GM12872 (cell line): ENCODE measurements around the gene NPAS2.

Experiments used
- TF ChIP-seq, protein P1 (sequence below): IDR thresholded peaks from 3 replicates; pipeline ENCODE4 v1.5.1; 2011; ENCODE audit warnings: low read depth, mild to moderate bottlenecking, low read length, moderate library complexity; ENCODE audit not compliant: insufficient read depth

The NPAS2 gene

DNA sequence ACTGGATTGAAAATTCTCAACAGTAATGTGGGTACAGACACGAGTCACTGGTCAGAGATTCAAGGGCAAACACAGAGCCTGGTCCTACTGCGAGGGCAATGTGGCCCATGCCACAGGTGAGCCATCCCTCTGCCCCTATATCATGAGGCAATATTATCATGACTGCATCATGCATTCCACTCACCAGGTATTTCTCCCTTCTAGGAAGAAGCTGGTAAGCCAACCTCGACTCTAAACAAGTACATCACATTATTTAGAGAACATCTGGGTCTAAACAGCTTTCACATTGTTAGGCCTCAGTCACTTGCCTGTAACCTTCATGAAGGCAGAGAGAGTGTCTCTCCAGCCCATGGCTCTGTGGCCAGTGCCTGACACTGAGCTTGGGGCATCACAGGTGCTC is 167.6 kb downstream of the NPAS2 start:
- TF ChIP-seq, protein P1, sequence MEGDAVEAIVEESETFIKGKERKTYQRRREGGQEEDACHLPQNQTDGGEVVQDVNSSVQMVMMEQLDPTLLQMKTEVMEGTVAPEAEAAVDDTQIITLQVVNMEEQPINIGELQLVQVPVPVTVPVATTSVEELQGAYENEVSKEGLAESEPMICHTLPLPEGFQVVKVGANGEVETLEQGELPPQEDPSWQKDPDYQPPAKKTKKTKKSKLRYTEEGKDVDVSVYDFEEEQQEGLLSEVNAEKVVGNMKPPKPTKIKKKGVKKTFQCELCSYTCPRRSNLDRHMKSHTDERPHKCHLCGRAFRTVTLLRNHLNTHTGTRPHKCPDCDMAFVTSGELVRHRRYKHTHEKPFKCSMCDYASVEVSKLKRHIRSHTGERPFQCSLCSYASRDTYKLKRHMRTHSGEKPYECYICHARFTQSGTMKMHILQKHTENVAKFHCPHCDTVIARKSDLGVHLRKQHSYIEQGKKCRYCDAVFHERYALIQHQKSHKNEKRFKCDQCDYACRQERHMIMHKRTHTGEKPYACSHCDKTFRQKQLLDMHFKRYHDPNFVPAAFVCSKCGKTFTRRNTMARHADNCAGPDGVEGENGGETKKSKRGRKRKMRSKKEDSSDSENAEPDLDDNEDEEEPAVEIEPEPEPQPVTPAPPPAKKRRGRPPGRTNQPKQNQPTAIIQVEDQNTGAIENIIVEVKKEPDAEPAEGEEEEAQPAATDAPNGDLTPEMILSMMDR: no peak

DNA sequence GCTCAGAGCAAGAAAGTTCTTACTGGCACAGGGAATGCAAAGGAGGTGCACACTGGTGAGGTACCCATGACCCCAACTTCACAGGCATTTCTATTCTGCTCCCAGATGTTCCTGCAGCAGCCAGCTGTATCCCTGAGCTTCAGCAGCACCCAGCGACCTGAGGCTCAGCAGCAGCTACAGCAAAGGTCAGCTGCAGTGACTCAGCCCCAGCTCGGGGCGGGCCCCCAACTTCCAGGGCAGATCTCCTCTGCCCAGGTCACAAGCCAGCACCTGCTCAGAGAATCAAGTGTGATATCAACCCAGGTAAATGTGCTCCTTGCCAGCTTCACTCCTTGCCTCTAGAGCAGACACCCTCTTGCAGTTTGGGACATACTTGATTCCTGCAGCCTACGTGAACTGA is 168.0 kb downstream of the NPAS2 start:
- TF ChIP-seq, protein P1: no peak

DNA sequence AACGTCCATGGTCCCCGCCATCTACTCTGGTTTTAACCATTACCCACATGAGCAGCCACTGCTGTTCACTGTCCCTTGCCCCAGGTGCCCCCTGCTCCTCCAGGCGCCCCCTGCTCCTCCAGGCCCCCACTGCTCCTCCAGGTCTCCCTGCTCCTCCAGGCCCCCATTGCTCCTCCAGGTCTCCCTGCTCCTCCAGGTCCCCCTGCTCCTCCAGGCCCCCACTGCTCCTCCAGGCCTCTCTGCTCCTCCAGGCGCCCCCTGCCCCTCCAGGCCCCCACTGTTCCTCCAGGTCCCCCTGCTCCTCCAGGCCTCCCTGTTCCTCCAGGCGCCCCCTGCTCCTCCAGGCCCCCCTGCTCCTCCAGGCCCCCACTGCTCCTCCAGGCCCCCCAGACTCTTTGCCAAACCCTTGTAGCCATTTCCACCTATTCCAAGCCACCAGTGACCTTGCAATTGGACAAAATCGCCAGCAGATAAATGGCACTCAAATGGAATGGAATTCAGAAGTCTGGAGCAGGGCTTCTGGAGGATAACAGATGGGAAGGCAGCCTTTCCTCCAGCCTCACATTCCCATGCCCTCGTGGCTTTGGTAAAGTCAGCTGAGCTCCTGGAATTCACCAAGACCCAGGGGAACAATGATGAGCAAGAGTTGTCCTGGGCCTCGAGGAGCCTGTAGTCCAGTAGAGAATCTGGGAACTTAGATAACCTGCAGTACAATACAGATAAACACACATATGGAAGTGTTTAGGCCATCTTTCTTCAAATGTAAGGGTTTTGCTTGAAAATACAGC is 168.9 kb downstream of the NPAS2 start:
- TF ChIP-seq, protein P1: no peak

DNA sequence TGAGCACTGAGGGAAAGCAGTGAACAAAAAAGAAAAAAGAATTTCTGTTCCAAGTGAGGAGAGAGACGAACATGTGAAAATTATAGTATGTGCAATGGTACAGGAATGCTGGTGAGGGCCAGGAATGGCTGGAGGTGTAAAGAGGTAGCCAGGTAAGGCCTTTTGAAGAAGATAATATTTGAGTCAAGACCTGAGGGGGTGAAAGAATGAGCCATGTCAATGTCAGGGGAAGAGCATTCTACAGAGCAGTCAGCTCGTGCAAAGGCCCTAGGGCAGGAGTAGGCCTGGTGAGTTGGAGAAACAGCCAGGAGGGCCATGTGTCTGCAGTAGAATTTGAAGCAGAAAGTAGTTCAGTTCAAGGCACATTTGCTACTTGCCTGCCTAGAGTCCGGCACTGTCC is 169.7 kb downstream of the NPAS2 start:
- TF ChIP-seq, protein P1: no peak

DNA sequence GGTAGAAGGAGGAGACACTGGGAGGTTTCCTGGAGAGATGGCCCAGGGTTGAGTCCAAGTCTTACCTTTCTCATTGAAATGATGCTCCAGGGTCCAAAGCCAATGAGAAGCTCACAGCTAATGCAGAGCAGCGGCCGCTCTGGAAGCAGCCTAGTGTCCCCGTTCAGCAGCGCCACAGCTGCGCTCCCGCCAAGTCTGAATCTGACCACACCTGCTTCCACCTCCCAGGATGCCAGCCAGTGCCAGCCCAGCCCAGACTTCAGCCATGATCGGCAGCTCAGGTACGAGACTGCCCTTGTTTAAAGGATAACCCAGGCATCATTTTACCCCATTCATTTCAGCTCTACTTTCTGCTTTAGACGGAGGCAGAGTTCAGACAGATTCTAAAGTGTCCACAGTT is 170.2 kb downstream of the NPAS2 start:
- TF ChIP-seq, protein P1: no peak

DNA sequence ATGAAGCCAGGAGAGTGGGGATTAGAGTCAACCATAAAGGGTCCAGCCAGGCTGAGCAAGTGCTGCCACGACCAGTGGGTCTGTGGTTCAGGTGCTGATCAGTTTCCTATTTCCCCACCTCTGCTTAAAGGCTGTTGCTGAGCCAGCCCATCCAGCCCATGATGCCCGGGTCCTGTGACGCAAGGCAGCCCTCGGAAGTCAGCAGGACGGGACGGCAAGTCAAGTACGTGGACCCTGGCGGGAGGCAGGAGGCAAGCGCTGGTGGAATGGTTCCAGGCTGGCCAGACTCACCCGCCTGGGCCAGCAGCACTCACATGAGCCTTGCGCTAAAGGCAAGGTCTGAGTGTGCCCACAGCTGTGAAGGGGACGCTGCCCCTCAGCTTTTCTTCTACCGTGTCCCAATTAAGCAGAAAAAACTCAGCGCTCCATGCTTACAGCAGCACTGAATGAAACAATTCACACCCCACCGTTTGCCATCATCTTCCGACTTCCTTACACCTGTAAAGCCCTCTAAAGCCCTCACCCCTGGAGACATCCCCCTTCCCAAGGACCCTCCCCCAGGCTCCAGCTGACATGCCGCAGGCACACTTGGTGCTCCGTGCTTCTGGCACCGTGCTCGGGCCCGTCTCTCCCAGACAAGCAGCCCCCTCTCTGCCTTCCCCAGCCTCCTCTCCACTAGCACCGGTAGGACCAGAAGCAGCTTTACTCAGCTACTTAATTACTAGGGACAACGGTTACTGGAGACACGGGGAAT is 170.9 kb downstream of the NPAS2 start:
- TF ChIP-seq, protein P1: no peak

DNA sequence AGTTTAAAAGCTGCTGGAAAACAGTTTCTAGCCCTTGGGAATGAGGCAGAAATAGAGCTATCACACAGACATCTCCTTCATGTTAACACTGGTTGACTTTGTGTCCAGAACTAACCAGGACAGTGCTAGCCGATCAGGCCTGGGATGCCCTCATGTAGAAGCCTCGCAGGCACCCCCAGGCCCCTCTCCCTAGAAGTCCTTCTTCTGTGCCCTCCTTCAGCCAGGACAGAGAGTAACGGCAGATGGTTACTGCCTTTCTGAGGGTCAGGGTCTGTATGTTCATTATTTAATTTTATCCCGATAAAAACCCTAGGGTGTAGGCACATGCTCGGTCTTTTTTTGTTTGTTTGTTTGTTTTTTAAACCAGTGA is 171.4 kb downstream of the NPAS2 start:
- TF ChIP-seq, protein P1: no peak
